Activated T-cell treated with anti-CD3 and anti-CD28 coated beads for 48 hours (primary cell): ENCODE results near the gene NBPF4.
"Not testable (repeated sequence)": the region's sequence is repeated elsewhere in the genome, so short reads cannot be mapped to it uniquely, and the experiment has no call there.

Source experiments
- DNase-seq: peaks from one replicate; pipeline ENCODE4 v3.0.0-alpha.2; 2020; ENCODE audit warnings: low read depth

Gene NBPF4, protein sequence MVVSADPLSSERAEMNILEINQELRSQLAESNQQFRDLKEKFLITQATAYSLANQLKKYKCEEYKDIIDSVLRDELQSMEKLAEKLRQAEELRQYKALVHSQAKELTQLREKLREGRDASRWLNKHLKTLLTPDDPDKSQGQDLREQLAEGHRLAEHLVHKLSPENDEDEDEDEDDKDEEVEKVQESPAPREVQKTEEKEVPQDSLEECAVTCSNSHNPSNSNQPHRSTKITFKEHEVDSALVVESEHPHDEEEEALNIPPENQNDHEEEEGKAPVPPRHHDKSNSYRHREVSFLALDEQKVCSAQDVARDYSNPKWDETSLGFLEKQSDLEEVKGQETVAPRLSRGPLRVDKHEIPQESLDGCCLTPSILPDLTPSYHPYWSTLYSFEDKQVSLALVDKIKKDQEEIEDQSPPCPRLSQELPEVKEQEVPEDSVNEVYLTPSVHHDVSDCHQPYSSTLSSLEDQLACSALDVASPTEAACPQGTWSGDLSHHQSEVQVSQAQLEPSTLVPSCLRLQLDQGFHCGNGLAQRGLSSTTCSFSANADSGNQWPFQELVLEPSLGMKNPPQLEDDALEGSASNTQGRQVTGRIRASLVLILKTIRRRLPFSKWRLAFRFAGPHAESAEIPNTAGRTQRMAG

DNA sequence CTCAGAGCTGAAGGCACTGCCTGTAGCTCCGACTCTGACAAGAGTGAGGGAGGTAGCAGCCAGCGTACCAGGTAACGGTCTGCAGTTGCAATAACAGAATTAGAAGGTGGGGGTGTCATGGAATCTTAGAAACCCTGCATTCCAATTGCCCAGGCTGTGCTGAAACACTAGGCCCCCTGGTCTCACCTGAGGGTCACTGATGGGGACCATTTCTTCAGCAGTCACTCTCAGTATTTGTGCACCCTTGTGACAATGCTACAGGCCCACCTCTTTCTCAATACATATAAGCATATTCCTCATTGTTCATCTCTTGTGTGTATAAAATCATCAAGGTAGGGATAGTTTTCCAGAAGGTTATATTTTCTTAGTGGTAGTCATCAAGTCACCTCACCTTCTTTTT, at the start of gene NBPF4:
Gene NBPF4, minus strand, starts transcription at position 101 of the 400 bp plus-strand sequence. CDS start 315 bp downstream, outside the sequence.
- DNase-seq, result not testable (repeated sequence)

DNA sequence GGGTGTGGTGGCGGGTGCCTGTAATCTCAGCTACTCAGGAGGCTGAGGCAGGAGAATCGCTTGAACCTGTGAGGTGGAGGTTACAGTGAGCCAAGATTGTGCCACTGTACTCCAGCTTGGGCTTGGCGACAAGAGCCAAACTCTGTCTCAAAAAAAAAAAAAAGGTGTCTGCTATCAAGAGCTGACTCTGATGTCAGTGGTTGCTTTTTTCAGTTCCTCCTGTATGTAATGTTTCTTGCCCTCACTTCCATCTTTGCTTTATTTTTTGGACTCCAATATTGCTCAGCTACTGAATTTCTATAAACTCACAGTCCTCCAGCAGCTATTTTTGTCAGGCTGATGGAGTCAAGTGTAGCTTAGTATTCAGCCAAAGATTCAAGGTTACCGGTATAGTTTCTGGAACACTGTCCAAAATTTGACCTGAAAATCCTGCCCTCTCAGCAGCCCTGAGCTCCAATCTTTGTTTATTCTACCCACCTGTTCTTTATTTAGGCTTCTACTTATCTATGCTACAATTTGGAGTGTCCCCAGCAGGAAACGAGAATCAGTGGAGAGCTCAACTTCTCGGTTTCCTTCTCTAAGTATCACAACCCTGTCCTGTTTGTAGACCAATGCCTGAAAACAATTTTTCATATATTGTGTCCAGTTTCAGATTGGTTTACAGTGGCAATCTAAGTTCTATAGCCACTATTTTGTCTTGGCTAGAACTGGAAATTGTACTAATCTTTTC, 38.8 kb upstream of the NBPF4 start:
- DNase-seq, result not testable (repeated sequence)

DNA sequence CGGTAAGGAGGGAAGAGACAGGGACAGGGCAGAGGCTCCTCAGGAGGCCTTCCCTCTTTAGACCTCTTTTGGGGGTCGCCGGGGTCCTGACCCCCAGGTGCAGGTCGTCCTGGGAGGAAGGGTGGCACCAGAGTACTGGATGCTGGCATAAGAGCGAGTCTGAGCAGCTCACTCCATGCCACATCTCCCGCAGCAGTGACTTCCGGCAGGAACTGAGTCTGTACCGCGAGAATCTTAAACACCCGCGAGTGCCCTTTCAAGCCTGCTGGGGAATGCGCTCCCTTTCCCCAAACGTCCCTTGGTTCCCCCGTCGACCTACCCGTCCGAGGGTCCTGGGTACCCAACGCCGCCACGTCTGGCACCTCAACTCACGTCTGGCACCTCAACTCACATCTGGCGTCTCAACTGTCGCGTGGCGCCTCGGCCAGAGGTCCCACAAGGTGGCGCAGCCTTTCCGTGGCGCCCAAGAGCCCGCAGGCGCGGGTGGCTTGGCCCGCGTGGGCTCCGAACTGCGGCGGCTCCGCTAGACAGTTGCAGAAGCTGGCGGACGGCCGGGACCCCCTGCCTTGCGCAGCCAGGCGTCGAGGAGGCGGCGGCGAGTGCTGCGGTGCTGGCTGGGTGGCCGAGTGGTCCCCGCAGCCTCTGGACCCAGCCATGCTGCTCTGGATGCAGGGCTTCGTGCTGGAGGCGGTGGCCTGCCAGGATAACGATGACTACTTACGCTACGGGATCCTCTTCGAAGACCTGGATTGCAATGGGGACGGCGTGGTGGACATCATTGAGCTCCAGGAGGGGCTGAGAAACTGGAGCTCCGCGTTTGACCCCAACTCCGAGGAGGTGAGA, 28.8 kb upstream of the NBPF4 start:
- not testable (repeated sequence) for DNase-seq

DNA sequence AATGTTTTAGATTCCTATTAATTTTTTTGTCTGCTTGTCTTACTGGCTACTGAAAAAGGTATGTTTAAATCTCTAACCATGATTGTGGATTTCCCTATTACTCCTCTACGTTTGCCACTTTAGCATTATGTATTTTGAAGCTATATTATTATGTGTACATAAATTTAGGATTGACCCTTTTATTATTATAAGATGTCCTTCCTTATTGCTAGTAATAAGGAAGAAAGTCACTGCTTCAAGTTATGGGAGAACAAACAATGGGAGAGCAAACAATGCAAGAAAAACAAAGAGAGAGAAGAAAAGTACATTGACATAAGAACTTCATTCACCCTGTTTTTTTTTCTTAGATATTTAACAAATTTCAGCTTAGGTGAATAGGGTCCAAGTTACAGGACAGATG, 23.2 kb upstream of the NBPF4 start:
- DNase-seq, result not testable (repeated sequence)

DNA sequence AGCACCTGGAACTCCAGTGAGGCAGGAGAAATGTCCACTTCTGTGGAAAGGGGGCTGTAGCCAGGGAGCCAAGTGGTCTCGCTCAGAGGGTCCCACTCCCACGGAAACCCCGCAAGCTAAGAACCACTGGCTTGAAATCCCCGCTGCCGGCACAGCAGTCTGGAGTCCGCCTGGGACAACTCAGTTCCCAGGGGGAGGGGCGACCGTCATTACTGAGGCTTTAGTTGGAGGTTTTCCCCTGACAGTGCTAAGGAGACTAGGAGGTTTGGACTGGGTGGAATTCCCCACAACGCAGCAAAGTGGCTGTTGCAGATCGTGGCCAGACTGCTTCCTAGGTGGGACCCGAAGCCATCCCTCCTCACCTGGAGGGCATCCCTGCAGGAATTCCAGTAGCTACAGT, 18.1 kb upstream of the NBPF4 start:
- not testable (repeated sequence) for DNase-seq

DNA sequence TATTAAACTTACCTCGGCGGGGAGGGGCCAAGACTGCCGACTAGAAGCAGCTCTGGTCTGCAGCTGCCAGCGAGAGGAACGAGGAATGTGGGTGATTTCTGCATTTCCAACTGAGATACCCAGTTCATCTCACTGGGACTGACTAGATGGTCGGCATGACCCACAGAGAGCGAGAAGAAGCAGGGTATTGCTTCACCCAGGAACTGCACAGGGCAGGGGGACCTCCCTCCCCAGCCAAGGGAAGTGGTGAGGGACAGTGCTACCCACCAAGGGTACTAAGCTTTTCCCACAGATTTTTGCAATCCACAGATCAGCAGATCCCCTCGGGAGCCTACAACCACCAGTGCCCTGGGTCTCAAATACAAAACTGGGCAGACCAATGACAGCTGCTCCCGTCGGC, 17.6 kb upstream of the NBPF4 start:
- DNase-seq, result not testable (repeated sequence)

DNA sequence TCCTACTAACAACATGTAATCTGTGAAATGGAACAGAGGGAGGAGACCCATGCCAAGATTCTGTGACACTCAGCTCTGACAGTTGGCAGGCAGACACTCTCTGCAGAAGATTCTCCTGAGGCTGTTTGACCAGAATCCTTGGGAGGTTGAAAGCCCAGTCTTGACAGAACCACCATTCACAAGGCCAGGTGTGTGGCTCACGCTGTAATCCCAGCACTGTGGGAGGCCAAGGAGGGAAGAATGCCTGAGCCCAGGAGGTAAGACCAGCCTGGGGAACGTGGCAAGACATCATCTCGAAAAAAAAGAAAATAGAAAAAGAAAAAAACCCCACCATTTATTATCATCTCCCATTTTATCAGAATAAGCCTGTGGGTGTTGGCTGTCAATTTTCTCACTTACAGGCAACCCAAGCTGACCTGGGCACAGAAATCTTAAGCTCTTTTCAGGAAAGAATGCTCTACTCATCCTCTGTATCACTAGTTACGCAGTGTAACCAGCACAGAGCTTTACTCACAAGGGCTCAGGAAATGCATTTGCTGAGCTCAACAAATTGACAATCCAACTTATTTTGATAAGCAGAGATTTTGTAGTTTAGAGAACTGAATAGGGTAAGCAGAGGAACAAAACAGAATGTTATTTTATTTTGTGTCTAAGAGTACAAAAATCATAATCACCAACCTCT, 16.8 kb upstream of the NBPF4 start:
- DNase-seq, result not testable (repeated sequence)

DNA sequence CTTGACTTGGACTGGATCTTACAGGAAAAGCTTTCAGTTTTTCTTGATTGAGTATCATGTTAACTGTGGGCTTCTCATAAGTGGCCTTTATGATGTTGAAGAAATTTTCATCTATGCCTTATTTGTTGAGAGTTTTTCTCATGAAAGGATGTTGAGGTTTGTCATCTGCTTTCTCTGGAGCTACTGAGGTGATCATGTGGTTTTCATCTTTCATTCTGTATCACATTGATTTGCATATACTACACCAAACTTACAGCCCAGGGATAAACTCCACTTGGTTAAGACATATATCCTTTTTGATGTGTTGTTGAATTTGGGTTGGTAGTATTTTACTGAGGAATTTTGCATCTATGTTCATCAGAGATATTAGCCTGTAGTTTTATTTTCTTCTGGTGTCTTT, 11.6 kb upstream of the NBPF4 start:
- not testable (repeated sequence) for DNase-seq

DNA sequence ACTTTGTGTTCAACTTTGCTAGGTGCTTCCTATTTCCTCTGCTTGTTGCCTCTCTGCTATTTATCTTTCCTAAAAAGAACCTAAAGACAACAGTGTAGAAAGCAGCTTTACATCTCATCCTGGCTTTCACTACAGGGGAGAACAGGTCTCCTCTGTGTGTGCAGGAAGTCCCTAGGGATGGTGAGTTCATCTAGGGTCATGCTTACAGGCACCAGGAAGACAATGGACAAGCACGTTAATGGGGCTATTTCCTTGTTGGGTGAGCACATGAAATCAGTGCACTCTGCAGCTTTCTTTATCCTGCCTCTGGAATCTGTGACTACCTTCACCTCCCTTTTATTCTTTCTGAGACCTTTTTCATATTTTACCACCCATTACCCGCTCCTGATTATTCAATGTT, 4.5 kb downstream of the NBPF4 start:
- DNase-seq, result not testable (repeated sequence)

DNA sequence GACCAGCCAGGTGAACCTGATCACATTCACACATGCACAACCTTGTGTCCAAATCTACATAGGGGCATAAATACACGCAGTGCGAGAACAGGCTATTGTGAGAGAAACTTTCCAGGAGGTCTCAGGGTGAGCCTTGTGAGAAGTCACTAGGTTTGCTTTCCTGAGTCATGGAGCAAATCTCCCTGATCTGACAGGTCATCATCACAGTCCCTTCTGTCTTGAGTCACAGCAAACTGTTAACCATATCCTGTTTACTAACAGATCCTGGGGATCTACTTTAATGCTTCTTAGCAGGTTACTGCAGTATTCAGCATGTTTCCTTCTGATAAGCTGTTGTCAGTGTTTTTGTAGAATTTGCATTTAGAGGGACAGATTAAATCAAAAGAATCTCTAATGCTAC, 8.6 kb downstream of the NBPF4 start:
- DNase-seq, result not testable (repeated sequence)

DNA sequence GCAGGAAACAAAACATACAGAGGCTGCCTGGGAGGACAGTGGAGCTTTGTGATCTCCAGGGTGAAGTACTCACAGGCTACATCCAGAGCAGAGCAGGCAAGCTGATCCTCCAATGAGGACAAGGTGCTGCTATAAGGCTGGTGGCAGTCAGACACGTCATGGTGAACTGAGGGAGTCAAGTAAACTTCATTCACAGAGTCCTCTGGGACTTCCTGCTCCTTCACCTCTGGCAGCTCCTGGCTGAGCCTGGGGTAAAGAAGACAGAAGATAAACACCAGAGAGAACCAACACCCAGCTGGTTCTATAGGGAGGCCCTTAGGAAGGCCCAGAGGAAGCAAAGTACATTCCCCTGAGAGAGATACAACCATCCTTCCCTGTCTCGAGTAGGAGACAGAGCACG, 11.7 kb downstream of the NBPF4 start:
- DNase-seq, result not testable (repeated sequence)

DNA sequence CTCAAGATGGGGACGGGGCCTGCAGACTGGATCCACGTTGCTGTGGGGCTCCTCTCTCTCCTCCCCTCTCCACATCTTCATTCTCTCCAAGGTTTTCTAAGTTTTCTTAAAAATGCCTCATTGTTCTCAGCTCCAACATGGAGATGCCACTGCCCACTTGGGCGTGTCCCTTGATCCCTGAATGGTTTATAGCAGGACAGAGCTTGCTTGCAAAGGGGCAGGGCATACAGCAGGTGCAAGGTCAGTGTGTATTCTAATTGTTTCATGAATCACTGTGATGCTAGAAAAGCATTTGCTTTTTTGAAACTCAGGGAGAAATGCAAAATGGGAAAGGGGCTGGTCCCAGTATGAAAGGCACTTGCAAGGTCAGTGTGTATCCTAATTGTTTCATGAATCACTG, 13.9 kb downstream of the NBPF4 start:
- DNase-seq, result not testable (repeated sequence)

DNA sequence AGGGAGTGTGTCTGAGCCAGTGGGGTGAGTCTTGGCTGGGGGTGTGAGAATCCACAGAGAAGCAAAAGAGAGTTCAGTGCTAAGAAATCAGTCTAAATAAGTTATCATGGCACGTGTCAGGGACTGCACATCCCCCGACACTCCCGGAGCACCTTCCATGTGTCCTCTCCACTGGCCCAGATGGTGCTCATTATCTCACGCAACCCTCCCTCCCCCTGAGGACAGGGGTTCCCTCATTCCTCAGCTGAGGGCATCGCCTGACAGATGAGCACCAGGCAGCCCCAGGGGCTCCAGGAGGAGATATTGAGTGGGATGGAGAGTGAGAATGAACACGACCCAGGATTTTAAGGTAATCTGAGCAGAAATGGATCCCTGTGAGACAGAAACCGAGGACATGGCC, 16.1 kb downstream of the NBPF4 start:
- not testable (repeated sequence) for DNase-seq

DNA sequence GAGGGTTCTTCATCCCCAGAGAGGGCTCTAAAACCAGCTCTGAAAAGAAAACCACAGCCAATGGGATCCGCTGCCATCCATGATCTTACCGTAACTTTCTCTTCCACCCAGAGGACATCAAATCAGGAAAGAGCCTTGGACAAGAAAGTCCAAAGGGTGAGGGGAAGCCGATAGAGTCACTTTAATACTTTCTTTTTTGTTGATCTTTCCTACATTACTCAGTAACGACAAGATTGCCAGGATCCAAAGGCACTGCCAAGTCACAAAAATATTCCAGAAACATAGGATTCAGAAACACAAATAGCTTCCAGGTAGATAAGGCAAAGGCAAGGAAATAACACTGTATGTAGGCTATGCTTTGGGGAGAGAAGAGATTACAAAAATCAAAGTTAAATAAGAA, 17.0 kb downstream of the NBPF4 start:
- DNase-seq, result not testable (repeated sequence)

DNA sequence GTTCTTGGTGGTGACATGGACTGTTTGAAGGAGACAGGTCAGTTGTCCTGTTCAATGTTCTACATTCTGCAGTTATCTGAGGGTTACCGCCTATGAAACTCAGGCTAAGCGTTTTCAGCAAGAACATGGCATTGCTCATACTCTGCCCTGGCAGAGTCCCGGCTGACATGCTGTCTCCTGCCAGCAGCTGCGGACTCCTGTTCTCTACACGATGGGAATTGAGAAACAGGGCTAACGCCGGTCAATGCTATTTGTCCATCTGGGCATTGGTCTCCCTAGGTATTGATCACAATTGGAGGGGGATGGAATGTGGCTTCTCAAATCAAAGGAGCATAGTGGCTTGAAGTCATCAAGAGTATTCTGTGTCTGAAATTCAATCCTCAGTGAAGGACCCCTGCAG, 20.6 kb downstream of the NBPF4 start:
- not testable (repeated sequence) for DNase-seq

DNA sequence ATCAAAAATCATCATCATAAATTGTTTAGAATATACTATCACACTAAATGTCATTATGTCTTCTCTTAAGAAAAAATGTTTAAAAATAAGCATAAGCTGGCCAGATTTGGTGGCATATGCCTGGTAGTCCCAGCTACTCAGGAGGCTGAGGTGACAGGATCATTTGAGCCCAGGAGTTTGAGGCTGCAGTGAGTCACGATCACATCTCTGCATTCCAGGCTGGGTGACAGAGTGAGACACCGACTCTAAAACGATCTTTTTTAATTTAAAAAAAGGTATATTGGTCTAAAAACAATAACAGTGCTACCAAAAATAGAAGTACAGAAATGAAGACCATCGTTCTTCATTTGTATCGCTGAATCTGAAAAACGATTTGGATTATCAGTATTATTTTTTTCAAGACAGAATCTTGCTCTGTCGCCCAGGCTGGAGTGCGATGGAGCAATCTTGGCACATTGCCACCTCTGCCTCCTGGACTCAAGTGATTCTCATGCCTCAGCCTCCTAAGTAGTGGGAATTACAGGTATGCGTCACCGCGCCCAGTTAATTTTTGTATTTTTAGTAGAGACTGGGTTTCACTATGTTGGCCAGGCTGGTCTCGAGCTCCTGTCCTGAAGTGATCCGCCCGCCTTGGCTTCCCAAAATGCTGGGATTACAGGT, 26.2 kb downstream of the NBPF4 start:
- not testable (repeated sequence) for DNase-seq

DNA sequence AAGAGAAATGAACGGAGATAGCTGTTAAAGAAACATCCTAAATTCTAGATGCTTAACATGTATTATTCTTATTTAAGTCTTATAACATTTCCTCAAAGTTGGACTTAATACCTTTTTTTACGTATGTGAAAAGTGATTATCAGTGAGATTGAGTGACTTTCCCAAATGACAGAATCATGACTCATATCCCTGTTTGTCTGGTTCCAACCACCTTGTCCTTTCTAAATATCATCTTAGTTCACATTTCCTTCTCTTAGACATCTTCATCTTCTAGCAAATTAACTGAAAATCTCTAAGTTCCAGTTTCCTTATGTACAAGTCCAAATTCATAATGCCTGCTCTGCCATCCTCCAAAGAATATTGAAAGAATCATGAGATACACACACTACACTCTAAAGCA, 26.9 kb downstream of the NBPF4 start:
- not testable (repeated sequence) for DNase-seq

DNA sequence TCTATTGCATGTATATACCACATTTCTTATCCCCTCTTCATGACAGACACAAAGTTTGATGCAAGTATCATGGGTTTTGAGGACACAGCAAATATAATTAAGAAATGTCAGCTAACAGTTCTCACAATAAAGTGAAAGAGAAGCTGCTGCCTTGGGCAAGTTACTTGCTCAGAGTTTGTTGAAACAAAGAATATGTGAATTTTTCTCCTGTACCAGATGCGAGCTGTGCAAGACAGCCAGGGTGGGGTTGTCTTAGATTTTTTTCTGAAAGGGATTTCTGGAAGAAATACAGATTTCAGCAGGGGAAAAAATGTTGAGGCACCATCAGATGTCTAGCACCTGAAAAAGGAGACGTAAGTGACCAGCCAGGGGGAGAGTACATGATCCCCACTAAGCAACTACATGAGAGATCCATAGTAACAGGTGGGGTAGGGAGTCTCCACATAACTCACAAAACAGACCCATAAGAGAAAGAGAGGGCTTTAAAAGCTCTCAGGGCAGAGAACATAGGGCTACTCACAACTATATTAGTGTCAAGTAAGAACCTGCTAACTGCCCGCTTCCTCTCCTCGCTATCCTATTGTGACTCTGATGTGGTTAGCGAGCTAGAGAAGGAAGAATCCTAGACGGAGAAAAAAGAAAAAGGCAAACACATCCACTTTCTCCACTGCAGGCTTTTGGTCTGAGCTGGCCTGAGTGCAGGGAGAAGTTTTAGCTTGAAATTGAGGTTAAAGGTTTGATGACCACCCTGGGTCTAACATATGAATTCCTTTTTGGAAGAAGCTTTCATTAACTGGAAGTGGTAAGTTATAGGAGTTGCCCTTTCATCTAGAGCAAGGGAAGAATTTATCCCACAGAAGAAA, 27.6 kb downstream of the NBPF4 start:
- not testable (repeated sequence) for DNase-seq

DNA sequence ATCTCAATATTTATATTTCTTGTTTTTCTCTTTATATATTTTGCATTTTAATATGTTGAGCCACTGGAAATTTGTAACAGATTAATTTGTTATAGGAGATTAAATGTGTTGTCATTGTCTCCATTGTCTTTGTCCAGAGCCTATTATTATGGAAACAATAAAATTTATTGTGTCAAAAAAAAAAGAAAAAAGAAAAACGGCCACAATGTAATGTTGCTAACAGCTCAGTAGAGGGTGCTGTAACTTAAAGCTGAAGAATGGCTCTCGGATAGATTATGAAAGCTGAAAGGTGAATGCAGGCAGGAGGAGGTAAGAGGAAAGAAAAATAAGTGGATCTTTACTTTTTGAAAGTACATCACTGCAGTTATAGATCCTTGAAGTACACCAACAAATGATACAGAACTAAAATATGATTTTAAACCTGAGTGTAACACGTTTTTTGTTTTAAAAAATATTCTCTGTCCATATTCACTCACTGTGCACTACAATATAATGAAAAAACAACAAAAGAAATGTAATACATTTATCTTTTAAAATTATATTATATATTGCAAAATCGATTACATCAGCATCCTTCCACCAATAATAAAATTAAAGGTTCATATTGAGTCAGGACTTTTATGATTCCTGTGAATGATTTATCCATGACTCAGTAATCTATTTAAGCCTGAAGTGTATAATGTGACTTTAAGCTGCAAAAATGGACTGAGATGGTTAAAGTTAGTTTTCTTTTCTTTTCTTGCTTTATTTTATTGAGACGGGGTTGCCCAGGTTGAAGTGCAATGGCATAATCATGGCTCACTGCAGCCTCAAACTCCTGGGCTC, 29.0 kb downstream of the NBPF4 start:
- not testable (repeated sequence) for DNase-seq
